ENCODE results near the gene CBFA2T3.

DNA sequence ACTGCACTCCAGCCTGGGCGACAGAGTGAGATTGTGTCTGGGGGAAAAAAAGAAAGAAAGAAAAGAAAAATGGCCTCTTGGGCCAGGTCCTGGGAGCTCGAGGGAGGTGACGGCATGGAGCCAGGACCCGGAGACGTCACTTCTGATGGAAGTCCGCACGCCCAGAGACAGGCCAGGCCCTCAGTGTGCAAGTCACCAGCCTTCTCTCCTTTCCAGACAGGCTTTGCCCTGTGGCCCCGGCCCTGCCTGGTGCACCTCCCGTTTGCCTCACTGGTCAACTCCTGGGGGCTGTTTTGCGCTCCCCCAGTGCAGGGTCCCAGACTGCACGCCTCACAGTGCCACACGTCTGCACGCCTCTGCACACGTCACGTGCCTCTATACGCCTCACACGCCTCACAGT, 44.1 kb downstream of the CBFA2T3 start:
- no peak for TF ChIP-seq POLR2A (IDR thresholded peaks at IDR 0.05)
- TF ChIP-seq, protein P1, sequence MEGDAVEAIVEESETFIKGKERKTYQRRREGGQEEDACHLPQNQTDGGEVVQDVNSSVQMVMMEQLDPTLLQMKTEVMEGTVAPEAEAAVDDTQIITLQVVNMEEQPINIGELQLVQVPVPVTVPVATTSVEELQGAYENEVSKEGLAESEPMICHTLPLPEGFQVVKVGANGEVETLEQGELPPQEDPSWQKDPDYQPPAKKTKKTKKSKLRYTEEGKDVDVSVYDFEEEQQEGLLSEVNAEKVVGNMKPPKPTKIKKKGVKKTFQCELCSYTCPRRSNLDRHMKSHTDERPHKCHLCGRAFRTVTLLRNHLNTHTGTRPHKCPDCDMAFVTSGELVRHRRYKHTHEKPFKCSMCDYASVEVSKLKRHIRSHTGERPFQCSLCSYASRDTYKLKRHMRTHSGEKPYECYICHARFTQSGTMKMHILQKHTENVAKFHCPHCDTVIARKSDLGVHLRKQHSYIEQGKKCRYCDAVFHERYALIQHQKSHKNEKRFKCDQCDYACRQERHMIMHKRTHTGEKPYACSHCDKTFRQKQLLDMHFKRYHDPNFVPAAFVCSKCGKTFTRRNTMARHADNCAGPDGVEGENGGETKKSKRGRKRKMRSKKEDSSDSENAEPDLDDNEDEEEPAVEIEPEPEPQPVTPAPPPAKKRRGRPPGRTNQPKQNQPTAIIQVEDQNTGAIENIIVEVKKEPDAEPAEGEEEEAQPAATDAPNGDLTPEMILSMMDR (IDR thresholded peaks at IDR 0.05): no peak
- no peak for TF ChIP-seq EP300 (IDR thresholded peaks at IDR 0.05)
